Measurements from ENCODE around the gene AHCYL2.
"Not testable (repeated sequence)": the region's sequence is repeated elsewhere in the genome, so short reads cannot be mapped to it uniquely, and the experiment has no call there.

Gene AHCYL2

GRCh38 chr7:129282865-129283264, 58.0 kb downstream of the AHCYL2 start:
- DNase-seq (ENCODE audit: low read depth): no peak
- H3K4me3 ChIP-seq (ENCODE audit: control insufficient read depth, low read depth, low read length): no peak overlapping the region
- TF ChIP-seq CTCF (conservative IDR thresholded peaks at IDR 0.05; ENCODE audit: control insufficient read depth, insufficient read depth, low read depth, low read length): no peak

GRCh38 chr7:129283936-129284335, 59.1 kb downstream of the AHCYL2 start:
- no peak for DNase-seq (ENCODE audit: low read depth)
- H3K4me3 ChIP-seq (ENCODE audit: control insufficient read depth, low read depth, low read length): no peak overlapping the region

GRCh38 chr7:129285111-129285510, 60.3 kb downstream of the AHCYL2 start:
- H3K4me3 ChIP-seq (ENCODE audit: control insufficient read depth, low read depth, low read length): no peak overlapping the region
- TF ChIP-seq CTCF (conservative IDR thresholded peaks at IDR 0.05; ENCODE audit: control insufficient read depth, insufficient read depth, low read depth, low read length): no peak
- DNase-seq (ENCODE audit: low read depth): no peak

More at GRCh38 chr7:129283936-129284335, 59.1 kb downstream of the AHCYL2 start:
- TF ChIP-seq CTCF (conservative IDR thresholded peaks at IDR 0.05; ENCODE audit: control insufficient read depth, insufficient read depth, low read depth, low read length): no peak

GRCh38 chr7:129292861-129293260, 68.0 kb downstream of the AHCYL2 start:
- H3K4me3 ChIP-seq (ENCODE audit: control insufficient read depth, low read depth, low read length): no peak overlapping the region
- TF ChIP-seq CTCF (conservative IDR thresholded peaks at IDR 0.05; ENCODE audit: control insufficient read depth, insufficient read depth, low read depth, low read length): no peak
- no peak for DNase-seq (ENCODE audit: low read depth)

GRCh38 chr7:129295015-129295423, 70.2 kb downstream of the AHCYL2 start:
- DNase-seq (ENCODE audit: low read depth): peak; percentile 86
- no peak overlapping the region for H3K4me3 ChIP-seq (ENCODE audit: control insufficient read depth, low read depth, low read length)
- TF ChIP-seq CTCF (conservative IDR thresholded peaks at IDR 0.05; ENCODE audit: control insufficient read depth, insufficient read depth, low read depth, low read length): no peak

- DNase-seq (ENCODE audit: low read depth): peak; percentile 52
- no peak overlapping the region for H3K4me3 ChIP-seq (ENCODE audit: control insufficient read depth, low read depth, low read length)
- TF ChIP-seq CTCF (conservative IDR thresholded peaks at IDR 0.05; ENCODE audit: control insufficient read depth, insufficient read depth, low read depth, low read length): peak; percentile 78
These were observed 73.6 kb downstream of the AHCYL2 start for GRCh38 chr7:129298268-129298893.

GRCh38 chr7:129299889-129300288, 75.1 kb downstream of the AHCYL2 start:
- TF ChIP-seq CTCF (conservative IDR thresholded peaks at IDR 0.05; ENCODE audit: control insufficient read depth, insufficient read depth, low read depth, low read length): no peak
- DNase-seq (ENCODE audit: low read depth): no peak
- H3K4me3 ChIP-seq (ENCODE audit: control insufficient read depth, low read depth, low read length): no peak overlapping the region

GRCh38 chr7:129300299-129300698, 75.5 kb downstream of the AHCYL2 start:
- not testable (repeated sequence) for DNase-seq (ENCODE audit: low read depth); H3K4me3 ChIP-seq (ENCODE audit: control insufficient read depth, low read depth, low read length)
